ENCODE results near the gene CRYBB2.

GRCh38 chr22:25201557-25202273, 17.7 kb upstream of the CRYBB2 start:
- no peak for TF ChIP-seq CTCF (IDR thresholded peaks at IDR 0.05; ENCODE audit: insufficient read depth, low read length)
- TF ChIP-seq POLR2AphosphoS5 (IDR thresholded peaks at IDR 0.05; ENCODE audit: low read depth): no peak
